ENCODE results near the gene GALNTL6.

GALNTL6 gene

DNA sequence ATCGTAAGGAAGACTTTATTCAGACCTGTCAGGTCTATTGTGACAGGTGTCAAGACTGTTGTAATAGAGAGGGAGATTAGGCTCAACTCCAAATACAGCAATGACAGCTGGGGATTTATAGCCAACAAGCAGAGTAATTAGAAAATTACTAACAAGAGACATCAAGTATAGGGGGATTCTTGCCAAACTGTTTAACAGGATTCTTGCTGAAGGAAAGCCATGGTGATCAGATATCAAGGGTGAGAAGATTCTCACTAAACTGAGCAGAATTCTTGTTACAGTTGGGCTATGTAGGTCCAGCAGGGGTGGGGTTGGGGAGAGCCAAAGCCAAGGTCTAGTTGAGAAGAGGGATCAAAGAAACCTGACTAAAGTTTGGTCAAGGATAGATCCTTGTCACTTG is 894.4 kb downstream of the GALNTL6 start:
- no peak overlapping the region for H3K4me2 ChIP-seq (ENCODE audit: low read length, poor library complexity, severe bottlenecking)
- WGBS = no CpG with 5 or more reads among the region's 1 CpG

GRCh38 chr4:172708184-172708583 is 895.0 kb downstream of the GALNTL6 start:
- H3K14ac ChIP-seq (ENCODE audit: low read length in 2 of 2) = no peak overlapping the region
- no peak overlapping the region for H2BK5ac ChIP-seq (ENCODE audit: low read depth, low read length, poor library complexity, severe bottlenecking)
- no peak overlapping the region for H3K23ac ChIP-seq (ENCODE audit: low read length in 2 of 2)
- H3K4me2 ChIP-seq (ENCODE audit: low read length, poor library complexity, severe bottlenecking) = no peak overlapping the region
- H2AK5ac ChIP-seq (ENCODE audit: low read length, severe bottlenecking) = no peak overlapping the region
- no peaks in the 10 kb centered on the region for H3K4me1 ChIP-seq (ENCODE audit: control insufficient read depth, insufficient read depth, low read depth, low read length)
- peaks cover 50% of the 10 kb centered on the region for H3K9me3 ChIP-seq (ENCODE audit: control insufficient read depth, low read length)
- no peak overlapping the region for H3K4me3 ChIP-seq (ENCODE audit: insufficient read depth in 1 of 2, low read depth in 1 of 2, low read length in 2 of 2)
- no peaks in the 10 kb centered on the region for H3K27me3 ChIP-seq (ENCODE audit: control insufficient read depth in 1 of 2, insufficient read depth in 1 of 2, low read length in 2 of 2)
- H3K36me3 ChIP-seq (ENCODE audit: control insufficient read depth in 1 of 2, insufficient read depth in 2 of 2, low read depth in 1 of 2, low read length in 2 of 2) = no peaks in the 10 kb centered on the region
- no peak overlapping the region for H4K8ac ChIP-seq (ENCODE audit: low read length)
- H3K9ac ChIP-seq (ENCODE audit: low read length) = no peak overlapping the region
- no peak for DNase-seq
- H3K79me1 ChIP-seq (replicated peaks; ENCODE audit: low read length, poor library complexity, severe bottlenecking) = no peaks in the 10 kb centered on the region
- no peak overlapping the region for H3K27ac ChIP-seq (ENCODE audit: low read length, poor library complexity, severe bottlenecking)
- H2AFZ ChIP-seq (ENCODE audit: low read depth, low read length) = no peak overlapping the region
- no peak overlapping the region for H3K18ac ChIP-seq (ENCODE audit: low read depth in 1 of 2, low read length in 2 of 2)
- H4K91ac ChIP-seq (ENCODE audit: low read length) = no peak overlapping the region
- H2BK15ac ChIP-seq (ENCODE audit: low read depth, poor library complexity, severe bottlenecking) = no peak overlapping the region
- WGBS = 78% methylated on average over 5 of the region's 5 CpGs
- no peak overlapping the region for H2BK12ac ChIP-seq (ENCODE audit: low read length in 2 of 2)
- H2BK120ac ChIP-seq (ENCODE audit: low read depth, low read length) = no peak overlapping the region
- no peak overlapping the region for H3K4ac ChIP-seq (ENCODE audit: low read depth in 1 of 2, low read length in 2 of 2)

More for the DNA sequence above, 894.4 kb downstream of the GALNTL6 start:
- Histone ChIP-seq H3K18ac (ENCODE audit: low read depth in 1 of 2, low read length in 2 of 2) (no peak overlapping the region), H3K4me1 (ENCODE audit: control insufficient read depth, insufficient read depth, low read depth, low read length) (no peaks in the 10 kb centered on the region), H3K36me3 (ENCODE audit: control insufficient read depth in 1 of 2, insufficient read depth in 2 of 2, low read depth in 1 of 2, low read length in 2 of 2) (no peaks in the 10 kb centered on the region), H2BK12ac (ENCODE audit: low read length in 2 of 2) (no peak overlapping the region), H3K4ac (ENCODE audit: low read depth in 1 of 2, low read length in 2 of 2) (no peak overlapping the region), H2BK120ac (ENCODE audit: low read depth, low read length) (no peak overlapping the region), H4K91ac (ENCODE audit: low read length) (no peak overlapping the region), H3K4me3 (ENCODE audit: insufficient read depth in 1 of 2, low read depth in 1 of 2, low read length in 2 of 2) (no peak overlapping the region), H2AFZ (ENCODE audit: low read depth, low read length) (no peak overlapping the region), H3K9ac (ENCODE audit: low read length) (no peak overlapping the region), H4K8ac (ENCODE audit: low read length) (no peak overlapping the region), H2AK5ac (ENCODE audit: low read length, severe bottlenecking) (no peak overlapping the region), H3K9me3 (ENCODE audit: control insufficient read depth, low read length) (peaks cover 51% of the 10 kb centered on the region), H3K27me3 (ENCODE audit: control insufficient read depth in 1 of 2, insufficient read depth in 1 of 2, low read length in 2 of 2) (no peaks in the 10 kb centered on the region), H3K23ac (ENCODE audit: low read length in 2 of 2) (no peak overlapping the region), H3K14ac (ENCODE audit: low read length in 2 of 2) (no peak overlapping the region), H2BK5ac (ENCODE audit: low read depth, low read length, poor library complexity, severe bottlenecking) (no peak overlapping the region), H3K27ac (ENCODE audit: low read length, poor library complexity, severe bottlenecking) (no peak overlapping the region), H2BK15ac (ENCODE audit: low read depth, poor library complexity, severe bottlenecking) (no peak overlapping the region), H3K79me1 (replicated peaks; ENCODE audit: low read length, poor library complexity, severe bottlenecking) (no peaks in the 10 kb centered on the region)
- no peak for DNase-seq

DNA sequence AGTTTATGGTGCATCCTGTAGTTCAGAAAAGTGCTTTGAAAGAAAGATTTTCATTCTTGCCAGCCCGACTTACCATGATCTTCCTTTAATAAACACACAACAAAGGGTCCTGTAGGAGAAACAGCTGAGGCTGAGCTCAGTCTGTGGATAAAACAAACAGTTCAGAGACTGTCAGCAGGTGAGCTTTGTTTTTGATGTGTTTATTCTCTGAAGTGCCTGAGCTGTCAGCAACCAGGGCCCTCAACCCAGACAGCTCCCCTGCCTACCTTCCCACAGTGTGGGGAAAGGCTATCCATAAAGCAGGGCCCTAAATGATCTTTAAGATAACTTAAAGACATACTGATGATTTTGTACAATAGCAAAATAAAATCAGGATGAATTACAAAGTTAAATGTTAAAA is 896.2 kb downstream of the GALNTL6 start:
- H3K4ac ChIP-seq (ENCODE audit: low read depth in 1 of 2, low read length in 2 of 2) = no peak overlapping the region
- H3K27ac ChIP-seq (ENCODE audit: low read length, poor library complexity, severe bottlenecking) = no peak overlapping the region
- no peak overlapping the region for H2BK15ac ChIP-seq (ENCODE audit: low read depth, poor library complexity, severe bottlenecking)

DNA sequence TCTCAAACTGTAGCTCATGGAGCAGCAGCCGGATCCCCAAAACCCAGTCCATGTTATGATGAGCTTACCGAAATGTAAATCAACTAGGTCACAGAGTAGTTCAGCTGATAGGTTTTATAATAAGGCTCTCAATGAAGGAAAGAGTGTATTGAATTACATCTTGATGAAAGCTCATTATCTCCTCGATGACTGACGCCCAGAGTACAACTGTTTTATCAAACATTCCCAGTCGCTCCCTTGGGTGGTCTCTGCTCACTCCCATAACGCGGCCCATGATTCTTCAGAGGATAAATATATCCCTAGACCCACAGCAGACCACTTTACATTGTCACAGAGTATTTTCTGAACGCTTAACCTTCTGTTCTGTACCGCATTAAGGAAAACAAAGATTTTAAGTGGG is 903.1 kb downstream of the GALNTL6 start:
- Histone ChIP-seq H2BK5ac (ENCODE audit: low read depth, low read length, poor library complexity, severe bottlenecking) (no peak overlapping the region), H3K27me3 (ENCODE audit: control insufficient read depth in 1 of 2, insufficient read depth in 1 of 2, low read length in 2 of 2) (no peaks in the 10 kb centered on the region), H3K4me1 (ENCODE audit: control insufficient read depth, insufficient read depth, low read depth, low read length) (no peaks in the 10 kb centered on the region), H3K4me2 (ENCODE audit: low read length, poor library complexity, severe bottlenecking) (no peak overlapping the region), H2BK120ac (ENCODE audit: low read depth, low read length) (no peak overlapping the region), H2AFZ (ENCODE audit: low read depth, low read length) (no peak overlapping the region), H3K9me3 (ENCODE audit: control insufficient read depth, low read length) (no peaks in the 10 kb centered on the region), H4K8ac (ENCODE audit: low read length) (no peak overlapping the region), H2AK5ac (ENCODE audit: low read length, severe bottlenecking) (no peak overlapping the region), H3K14ac (ENCODE audit: low read length in 2 of 2) (no peak overlapping the region), H3K79me1 (replicated peaks; ENCODE audit: low read length, poor library complexity, severe bottlenecking) (no peaks in the 10 kb centered on the region), H2BK15ac (ENCODE audit: low read depth, poor library complexity, severe bottlenecking) (no peak overlapping the region), H3K4ac (ENCODE audit: low read depth in 1 of 2, low read length in 2 of 2) (no peak overlapping the region), H4K91ac (ENCODE audit: low read length) (no peak overlapping the region), H3K27ac (ENCODE audit: low read length, poor library complexity, severe bottlenecking) (no peak overlapping the region), H3K18ac (ENCODE audit: low read depth in 1 of 2, low read length in 2 of 2) (no peak overlapping the region), H3K4me3 (ENCODE audit: insufficient read depth in 1 of 2, low read depth in 1 of 2, low read length in 2 of 2) (no peak overlapping the region), H3K36me3 (ENCODE audit: control insufficient read depth in 1 of 2, insufficient read depth in 2 of 2, low read depth in 1 of 2, low read length in 2 of 2) (no peaks in the 10 kb centered on the region), H3K9ac (ENCODE audit: low read length) (no peak overlapping the region), H2BK12ac (ENCODE audit: low read length in 2 of 2) (no peak overlapping the region), H3K23ac (ENCODE audit: low read length in 2 of 2) (no peak overlapping the region)
- 88% methylated on average over 9 of the region's 9 CpGs for WGBS
- DNase-seq = no peak

More for the DNA sequence above, 896.2 kb downstream of the GALNTL6 start:
- no peaks in the 10 kb centered on the region for H3K4me1 ChIP-seq (ENCODE audit: control insufficient read depth, insufficient read depth, low read depth, low read length)
- H3K9ac ChIP-seq (ENCODE audit: low read length) = no peak overlapping the region
- no peak overlapping the region for H3K4me3 ChIP-seq (ENCODE audit: insufficient read depth in 1 of 2, low read depth in 1 of 2, low read length in 2 of 2)
- no peak overlapping the region for H3K23ac ChIP-seq (ENCODE audit: low read length in 2 of 2)
- no peak overlapping the region for H4K8ac ChIP-seq (ENCODE audit: low read length)
- H3K36me3 ChIP-seq (ENCODE audit: control insufficient read depth in 1 of 2, insufficient read depth in 2 of 2, low read depth in 1 of 2, low read length in 2 of 2) = no peaks in the 10 kb centered on the region
- no peak for DNase-seq
- no peak overlapping the region for H3K4me2 ChIP-seq (ENCODE audit: low read length, poor library complexity, severe bottlenecking)
- H2AK5ac ChIP-seq (ENCODE audit: low read length, severe bottlenecking) = no peak overlapping the region
- H2AFZ ChIP-seq (ENCODE audit: low read depth, low read length) = no peak overlapping the region
- H3K9me3 ChIP-seq (ENCODE audit: control insufficient read depth, low read length) = peaks cover 38% of the 10 kb centered on the region
- no peak overlapping the region for H3K14ac ChIP-seq (ENCODE audit: low read length in 2 of 2)
- H4K91ac ChIP-seq (ENCODE audit: low read length) = no peak overlapping the region
- H2BK120ac ChIP-seq (ENCODE audit: low read depth, low read length) = no peak overlapping the region
- no peaks in the 10 kb centered on the region for H3K79me1 ChIP-seq (replicated peaks; ENCODE audit: low read length, poor library complexity, severe bottlenecking)
- WGBS = no CpG with 5 or more reads among the region's 1 CpG
- no peak overlapping the region for H2BK5ac ChIP-seq (ENCODE audit: low read depth, low read length, poor library complexity, severe bottlenecking)
- no peak overlapping the region for H3K18ac ChIP-seq (ENCODE audit: low read depth in 1 of 2, low read length in 2 of 2)
- no peaks in the 10 kb centered on the region for H3K27me3 ChIP-seq (ENCODE audit: control insufficient read depth in 1 of 2, insufficient read depth in 1 of 2, low read length in 2 of 2)
- no peak overlapping the region for H2BK12ac ChIP-seq (ENCODE audit: low read length in 2 of 2)
